ENCODE measurements around the gene SETD4.

Gene SETD4

DNA sequence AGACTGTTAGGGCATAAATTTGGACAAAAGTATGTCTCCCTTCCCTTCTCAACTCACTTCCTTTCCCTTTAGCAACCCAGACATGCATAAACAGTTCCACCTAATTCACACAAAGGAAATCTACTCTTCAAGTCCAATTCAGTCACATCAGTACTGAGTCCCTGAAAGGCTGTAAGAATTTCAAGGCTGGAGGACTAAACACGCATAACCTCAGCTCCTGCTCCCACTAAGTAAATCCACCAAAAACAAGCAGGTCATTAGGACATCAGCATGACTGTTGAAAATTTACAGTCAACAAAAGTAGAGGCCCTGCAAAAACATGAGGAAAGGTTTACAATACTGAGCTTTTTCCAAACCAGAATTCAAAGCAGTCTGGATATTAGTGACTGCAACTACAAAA, 18.4 kb downstream of the SETD4 start:
- no peak for DNase-seq

- no peak for DNase-seq
These were observed 19.9 kb downstream of the SETD4 start for GRCh38 chr21:36040389-36040788.

- no peak for DNase-seq
These were observed 20.5 kb downstream of the SETD4 start for GRCh38 chr21:36039861-36040260.

DNA sequence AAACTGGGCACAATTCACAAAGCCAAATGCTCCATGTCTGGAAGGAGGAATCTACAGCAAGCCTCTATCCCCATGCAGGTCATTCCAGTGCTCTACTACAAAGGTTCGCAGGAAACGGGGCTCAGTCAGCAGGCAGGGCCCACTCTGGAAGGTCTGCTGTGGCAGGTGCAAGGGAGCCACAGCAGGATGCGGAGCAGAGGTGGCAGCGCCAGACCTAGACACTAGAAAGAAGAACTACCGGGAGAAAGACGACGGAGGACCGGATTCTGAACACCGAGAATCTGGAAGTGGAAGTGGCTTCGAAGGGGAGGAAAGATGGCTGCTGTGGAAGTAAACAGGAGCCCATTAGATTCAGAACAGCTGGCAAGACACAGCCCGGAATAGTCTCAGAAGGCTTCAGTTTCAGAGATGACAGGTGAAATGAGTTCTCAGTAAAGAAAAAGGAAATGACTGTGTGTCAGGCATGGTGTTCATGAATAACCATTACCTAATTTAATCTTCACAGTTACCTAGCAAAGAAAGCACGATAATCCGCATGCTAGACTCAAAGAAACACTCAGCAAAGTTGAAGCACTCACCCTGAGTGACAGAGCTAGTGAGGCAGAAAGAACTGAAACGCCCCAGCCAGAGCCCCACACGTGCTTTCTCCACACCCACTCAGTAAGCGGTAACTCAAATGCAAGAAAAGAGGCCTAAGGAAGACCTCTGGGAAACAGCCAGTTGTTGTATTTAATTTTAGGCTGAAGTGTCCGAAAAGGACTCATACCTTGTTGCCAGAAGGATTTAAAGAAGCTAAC, 21.4 kb downstream of the SETD4 start:
- DNase-seq = no peak

GRCh38 chr21:36035381-36035791, 24.9 kb downstream of the SETD4 start:
- DNase-seq = no peak

GRCh38 chr21:36034211-36034913, 26.0 kb downstream of the SETD4 start:
- no peak for DNase-seq

- DNase-seq = no peak
These were observed 27.5 kb downstream of the SETD4 start for GRCh38 chr21:36032647-36033406.

DNA sequence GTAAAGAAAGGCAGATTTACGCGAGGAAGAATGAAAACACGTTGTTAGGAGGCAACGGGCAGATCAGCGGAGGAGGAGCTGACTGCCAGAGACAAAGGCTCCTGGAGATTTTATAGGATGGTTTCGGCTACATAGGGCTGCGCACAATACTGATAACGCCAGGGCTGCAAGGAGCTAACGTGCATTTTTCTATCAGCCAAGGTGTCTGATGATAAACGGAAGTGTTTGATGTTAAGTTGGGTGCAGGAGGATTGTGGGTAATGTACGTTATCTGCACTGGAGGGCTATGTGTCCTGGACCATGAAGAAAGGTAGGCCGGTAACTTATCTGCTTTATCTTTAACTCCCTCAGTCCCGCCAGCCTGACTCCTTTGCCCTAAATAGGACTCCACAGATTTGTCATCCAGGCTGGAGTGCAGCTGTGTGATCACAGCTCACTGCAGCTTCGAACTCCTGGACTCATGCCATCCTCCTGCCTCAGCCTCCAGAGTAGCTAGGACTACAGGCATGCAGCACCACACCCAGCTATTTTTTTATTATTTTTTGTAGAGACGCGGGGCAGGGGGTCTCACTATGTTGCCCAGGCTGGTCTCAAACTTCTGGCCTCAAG, 29.6 kb downstream of the SETD4 start:
- no peak for DNase-seq

DNA sequence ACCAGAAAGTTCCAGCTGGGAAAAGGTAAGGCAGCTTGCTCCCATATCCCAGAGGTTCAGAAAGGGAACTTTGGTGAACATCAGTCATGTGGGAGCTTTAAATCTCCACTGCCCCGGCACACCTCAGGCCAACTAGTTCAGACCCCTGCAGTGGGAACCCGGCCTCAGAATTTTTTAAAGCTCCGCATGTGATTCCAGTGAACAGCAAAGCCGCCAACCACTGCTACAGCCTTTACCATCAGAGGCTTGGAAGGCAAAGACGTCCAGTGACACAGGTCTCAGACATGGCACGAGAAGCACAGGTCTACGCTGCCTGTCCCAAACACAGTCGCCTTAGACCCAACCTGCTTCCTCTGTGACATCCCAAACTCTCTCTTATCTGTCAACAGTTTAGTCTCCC, 31.0 kb downstream of the SETD4 start:
- DNase-seq = no peak

DNA sequence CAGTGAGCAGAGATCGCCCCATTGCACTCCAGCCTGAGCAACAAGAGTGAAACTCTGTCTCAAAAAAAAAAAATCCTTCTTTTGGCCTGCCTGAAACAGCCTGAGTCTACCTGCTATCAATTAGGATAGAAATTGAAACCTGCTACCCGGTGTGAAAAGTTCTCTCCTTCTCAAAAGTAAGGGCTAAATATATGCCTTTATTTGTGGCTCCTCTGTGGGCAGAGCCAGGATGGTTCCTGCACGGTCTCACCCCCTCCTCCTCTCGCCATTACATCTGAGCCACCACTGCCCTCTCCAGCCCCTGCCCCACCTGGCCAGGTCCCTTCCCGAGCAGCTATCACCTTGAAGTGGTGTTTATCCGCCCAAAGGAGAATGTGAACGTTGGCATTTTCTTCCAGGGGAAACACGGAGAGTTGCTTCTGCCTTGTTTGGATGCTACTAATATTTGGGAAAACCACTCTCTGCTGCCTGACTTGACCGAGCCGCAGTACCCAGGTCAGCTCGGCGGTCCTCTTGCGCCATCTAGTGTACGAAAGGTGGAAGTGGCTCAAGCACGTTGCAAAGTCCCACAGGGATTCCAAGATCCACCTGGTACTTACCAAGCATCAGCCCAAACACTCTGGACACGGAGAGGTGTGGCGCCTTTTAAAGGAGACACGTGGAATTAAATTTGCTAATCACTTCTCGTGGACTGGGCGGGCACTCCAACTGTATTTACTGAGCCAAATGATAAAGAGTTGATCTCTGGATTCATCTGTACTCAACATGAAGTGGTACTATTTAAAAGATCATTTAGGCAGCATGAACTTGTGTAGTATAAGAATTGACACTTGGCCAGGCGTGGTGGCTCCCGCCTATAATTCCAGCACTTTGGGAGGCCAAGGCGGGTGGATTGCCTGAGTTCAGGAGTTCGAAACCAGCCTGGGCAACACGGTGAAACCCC, 31.9 kb downstream of the SETD4 start:
- no peak for DNase-seq

DNA sequence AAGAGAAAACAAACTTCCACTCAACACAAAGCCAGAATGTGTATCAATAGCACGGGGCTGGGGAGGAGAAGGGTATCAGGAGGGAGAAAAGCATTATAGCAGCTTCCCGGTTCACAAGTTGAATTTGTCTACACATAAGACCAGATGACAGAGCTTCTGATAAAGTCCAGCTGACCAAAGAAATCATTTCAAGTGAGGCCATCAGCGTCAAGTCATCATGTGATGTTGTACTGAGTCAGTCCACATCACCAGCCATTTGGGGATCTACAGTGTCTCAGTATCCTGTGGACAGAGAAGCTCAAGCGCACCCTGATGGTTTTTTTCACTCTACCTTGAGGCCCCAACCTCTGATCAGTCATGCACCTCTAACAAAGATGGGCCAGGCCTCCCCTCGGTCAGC, 33.0 kb downstream of the SETD4 start:
- no peak for DNase-seq

DNA sequence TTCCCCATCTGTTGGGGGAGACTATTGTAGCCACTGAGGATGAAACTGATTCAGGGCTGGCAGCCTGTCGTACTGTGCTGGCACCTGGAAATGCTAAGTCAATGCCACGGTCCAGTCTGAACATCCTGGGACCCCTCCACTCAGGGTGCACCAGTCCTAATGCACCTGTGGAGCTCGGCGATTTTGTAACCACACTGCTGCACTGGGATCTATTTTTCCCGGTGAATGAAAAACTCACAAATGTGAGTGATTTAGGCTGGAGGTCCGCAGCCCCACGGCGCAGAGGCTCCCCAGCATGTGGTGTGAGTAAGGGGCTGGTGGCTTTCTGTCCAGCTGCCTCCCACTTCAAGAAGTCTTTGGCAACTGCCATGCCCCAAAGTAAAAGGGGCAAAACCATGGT, 35.5 kb downstream of the SETD4 start:
- DNase-seq = no peak

- DNase-seq = no peak
These were observed 37.2 kb downstream of the SETD4 start for GRCh38 chr21:36023092-36023480.

DNA sequence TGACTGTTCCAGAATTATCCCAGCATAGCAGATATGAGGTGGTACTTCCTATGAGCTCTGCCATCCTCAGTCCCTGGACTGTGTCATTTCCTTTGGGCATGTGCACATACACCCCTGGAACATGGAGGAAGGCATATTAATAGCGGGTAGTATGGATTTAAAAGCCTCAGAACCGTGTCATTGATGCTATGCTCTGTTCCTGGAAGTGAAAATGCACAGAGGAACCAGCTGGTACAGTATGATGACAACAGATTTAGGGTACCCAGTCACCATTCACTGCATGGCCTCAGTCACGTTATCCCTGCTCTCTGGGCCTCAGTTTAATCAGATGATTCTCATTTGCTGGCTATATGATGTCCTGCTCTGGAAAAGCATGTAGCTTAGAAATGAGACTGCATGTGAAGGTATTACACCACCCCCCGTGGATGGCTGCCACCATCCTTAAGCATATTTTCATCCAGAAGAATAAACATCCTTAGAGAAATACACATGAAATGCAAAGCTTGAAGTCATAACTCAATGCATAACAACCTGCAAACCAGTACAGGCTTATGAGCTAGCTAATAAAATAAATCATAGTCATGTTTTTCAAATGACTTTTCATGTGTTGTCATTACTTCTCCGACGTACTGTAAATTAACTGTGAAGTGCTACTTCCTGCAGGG, 37.8 kb downstream of the SETD4 start:
- no peak for DNase-seq

DNA sequence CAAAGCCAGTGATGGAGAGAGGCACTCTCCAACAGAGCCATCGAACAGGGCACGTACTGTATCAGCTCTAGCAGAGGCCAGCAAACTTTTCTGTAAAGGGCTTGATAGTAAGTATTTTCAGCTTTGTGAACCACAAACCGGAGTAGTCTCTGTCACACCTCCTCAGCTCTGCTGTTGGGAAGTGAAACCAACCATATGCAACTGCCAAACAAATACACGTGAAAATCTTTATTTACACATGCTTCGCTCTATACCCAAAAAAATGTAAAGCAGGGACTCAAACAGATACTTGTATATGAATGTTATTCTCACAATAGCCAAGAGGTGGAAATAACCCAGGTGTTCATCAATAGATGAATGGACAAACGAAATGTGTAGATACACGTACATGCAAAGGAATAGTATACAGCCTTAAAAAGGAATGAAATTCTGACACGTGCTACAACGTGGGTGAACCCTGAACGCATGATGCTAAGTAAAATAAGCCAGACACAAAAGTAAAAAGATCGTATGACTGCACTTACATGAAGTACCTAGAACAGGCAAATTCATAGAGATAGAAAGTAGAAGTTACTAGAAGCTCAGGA, 39.0 kb downstream of the SETD4 start:
- no peak for DNase-seq

DNA sequence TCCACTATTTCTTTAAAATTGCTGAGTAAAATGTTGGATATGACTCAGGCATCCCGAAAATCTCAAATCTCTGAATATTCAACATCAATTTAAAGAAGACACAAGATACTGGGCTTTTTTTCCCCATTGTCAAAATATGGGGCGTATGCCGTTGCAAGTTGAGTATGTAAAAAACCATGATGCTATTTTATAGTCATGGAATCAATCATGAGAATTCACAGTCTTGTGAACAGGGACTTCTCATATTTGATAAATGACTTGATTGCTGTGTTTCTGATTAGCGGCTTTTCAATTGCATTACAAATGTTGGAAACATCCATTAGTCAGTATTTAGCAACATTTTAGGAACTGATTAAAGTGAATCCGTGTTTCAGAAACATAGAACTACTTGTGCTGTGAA, 45.3 kb downstream of the SETD4 start:
- DNase-seq = no peak

DNA sequence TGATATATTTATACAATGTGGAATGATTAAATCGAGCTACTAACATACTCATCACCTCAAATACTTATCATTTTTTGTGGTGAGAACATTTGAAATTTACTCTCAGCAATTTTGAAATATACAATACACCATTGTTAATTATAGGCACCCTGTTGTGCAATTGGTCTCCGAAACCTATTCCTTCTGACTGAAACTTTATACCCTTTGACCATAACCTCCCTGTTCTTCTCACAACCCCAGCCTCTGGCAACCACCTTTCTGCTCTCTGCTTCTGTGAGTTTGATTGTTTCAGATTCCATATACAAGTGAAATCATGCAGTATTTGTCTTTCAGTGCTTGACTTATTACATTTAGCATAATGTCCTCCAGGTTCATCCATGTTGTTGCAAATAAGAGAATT, 49.5 kb downstream of the SETD4 start:
- DNase-seq = no peak

DNA sequence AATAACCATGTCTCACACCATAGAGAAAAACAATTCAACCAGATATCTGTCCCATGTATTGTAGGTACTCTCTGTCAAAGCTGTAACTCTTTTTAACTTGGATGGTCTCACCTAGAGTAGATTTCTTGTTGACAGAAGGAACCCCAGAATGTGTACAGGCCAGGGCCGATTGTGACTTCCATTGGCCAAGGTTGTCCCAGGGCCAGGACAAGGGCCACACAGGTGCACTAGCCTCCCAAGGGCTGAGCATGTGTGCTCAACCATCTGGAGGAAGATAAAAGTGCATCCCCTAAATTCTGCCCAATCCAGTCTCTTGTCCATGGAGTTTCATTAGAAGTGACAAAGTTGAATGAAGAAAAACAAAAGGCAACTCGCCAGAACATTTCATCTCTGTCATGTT, 51.8 kb downstream of the SETD4 start:
- no peak for DNase-seq

- DNase-seq = no peak
These were observed 54.4 kb downstream of the SETD4 start for GRCh38 chr21:36005879-36006400.

- DNase-seq = no peak
These were observed 55.3 kb downstream of the SETD4 start for GRCh38 chr21:36005018-36005417.

DNA sequence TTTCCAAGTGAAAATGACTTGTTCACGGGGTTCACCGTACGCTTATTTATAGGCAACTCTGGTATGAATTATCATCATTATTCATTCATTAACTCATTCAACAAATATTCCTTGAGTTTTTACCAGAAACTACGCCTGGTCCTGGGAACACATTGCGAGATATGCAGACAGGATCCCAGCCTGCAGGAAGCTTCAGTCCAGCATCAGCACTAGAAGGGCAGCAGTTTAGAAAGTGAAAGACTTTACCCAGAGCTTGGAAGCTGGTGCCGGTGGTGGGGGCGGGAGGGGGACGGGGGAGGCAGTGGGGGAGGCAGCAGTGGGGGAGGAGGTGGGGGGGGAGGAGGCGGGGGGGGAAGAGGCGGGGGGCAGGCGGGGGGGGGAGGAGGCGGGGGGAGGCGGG, 55.9 kb downstream of the SETD4 start:
- DNase-seq = no peak
